Vagina (tissue), 2 donors: ENCODE results near the gene HMGCS2.

Source experiments
- CTCF ChIP-seq, 3 experiments: fragments of 450-650 bp in 2 of 3; fragments of 200-600 bp in 1 of 3; sonication (generic) in 1 of 3; IDR thresholded peaks; one replicate each; pipeline ENCODE4 v1.5.1; 2017 to 2019; ENCODE audit warnings: antibody characterized with exemption in 3 of 3, mild to moderate bottlenecking in 2 of 3, moderate library complexity in 2 of 3
- POLR2AphosphoS5 ChIP-seq, 2 donors: sonication (generic); formaldehyde crosslinking; IDR thresholded peaks; one replicate each; pipeline ENCODE4 v1.9.0; 2017; ENCODE audit warnings: antibody characterized with exemption in 2 of 2, mild to moderate bottlenecking in 2 of 2, low read depth in 1 of 2; ENCODE audit not compliant: insufficient read depth in 1 of 2

DNA sequence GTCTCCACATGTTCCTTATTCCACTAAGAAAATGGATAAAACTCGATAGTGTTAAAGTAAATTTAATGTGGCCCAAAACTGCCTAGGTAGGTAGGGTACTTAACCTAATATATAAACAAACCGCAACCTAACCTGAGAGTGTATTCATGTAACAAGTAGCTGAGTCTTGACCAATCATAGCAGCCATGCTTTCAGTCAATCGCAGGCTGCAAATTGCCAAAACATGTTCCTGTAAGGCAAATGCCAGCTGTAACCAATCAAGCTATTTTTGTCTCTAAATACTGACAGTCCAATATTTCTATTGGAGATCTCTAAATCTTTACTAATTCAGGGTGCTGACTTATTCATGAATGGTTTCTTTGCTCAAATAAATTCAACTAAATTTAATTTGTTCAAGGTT, 3.1 kb upstream of the HMGCS2 start:
- TF ChIP-seq CTCF (IDR thresholded peaks at IDR 0.05) (no peak), POLR2AphosphoS5 (IDR thresholded peaks at IDR 0.05; ENCODE audit: insufficient read depth in 1 of 2, low read depth in 1 of 2) (no peak)
